Progenitor cell of endocrine pancreas (in vitro differentiated cells): ENCODE results near the gene ODAM. TPM values are rescaled to one million over a fixed set of nuclear protein-coding genes. Genes with fewer than 3 reads are reported as not detected.

Source experiments
- DNase-seq: peaks from one replicate; pipeline ENCODE4 v3.0.0; 2021; ENCODE audit warnings: low spot score; ENCODE audit not compliant: unreplicated experiment
- H3K27ac Mint-ChIP-seq: 2 replicates; pipeline ENCODE4 v1.8.0; 2021; ENCODE audit warnings: mild to moderate bottlenecking, moderate library complexity, mixed read lengths
- H3K27me3 Mint-ChIP-seq: 2 replicates; pipeline ENCODE4 v1.8.0; 2021; ENCODE audit warnings: mixed read lengths
- H3K36me3 Mint-ChIP-seq: 2 replicates; pipeline ENCODE4 v1.8.0; 2022; ENCODE audit warnings: mixed read lengths; ENCODE audit not compliant: insufficient read depth
- H3K4me1 Mint-ChIP-seq: 2 replicates; pipeline ENCODE4 v1.8.0; 2021; ENCODE audit warnings: low read depth, mixed read lengths
- H3K4me3 Mint-ChIP-seq: 2 replicates; pipeline ENCODE4 v1.8.0; 2021; ENCODE audit warnings: low read depth, mild to moderate bottlenecking, moderate library complexity, mixed read lengths
- H3K9me3 Mint-ChIP-seq: 2 replicates; pipeline ENCODE4 v1.8.0; 2021; ENCODE audit warnings: low read depth, mixed read lengths
- long read RNA-seq: library from polyadenylated mRNA; unstranded; transcript quantifications from one replicate; pipeline ENCODE4 v2.0.0, GENCODE V29; 2020
- total RNA-seq: library from RNA; stranded (reverse); gene quantifications from 2 replicates; pipeline ENCODE4 v1.2.1, GENCODE V29; 2021
- TF ChIP-seq, protein P1 (sequence below): fragments of 200-600 bp; sonication (generic); IDR thresholded peaks from one replicate; pipeline ENCODE4 v1.5.0; 2021; ENCODE audit warnings: antibody characterized with exemption, mild to moderate bottlenecking; ENCODE audit not compliant: unreplicated experiment

ODAM gene
- not detected in 2 replicates for total RNA-seq
- long read RNA-seq, result 0 reads

- Mint-ChIP-seq H3K4me1 (peaks cover 9% of the 10 kb centered on the region), H3K27me3 (no peaks in the 10 kb centered on the region), H3K27ac (no peak within 1 kb of the TSS), H3K4me3 (no peak within 1 kb of the TSS), H3K9me3 (peaks cover 6% of the 10 kb centered on the region), H3K36me3 (no peaks in the 10 kb centered on the region)
- TF ChIP-seq, protein P1, sequence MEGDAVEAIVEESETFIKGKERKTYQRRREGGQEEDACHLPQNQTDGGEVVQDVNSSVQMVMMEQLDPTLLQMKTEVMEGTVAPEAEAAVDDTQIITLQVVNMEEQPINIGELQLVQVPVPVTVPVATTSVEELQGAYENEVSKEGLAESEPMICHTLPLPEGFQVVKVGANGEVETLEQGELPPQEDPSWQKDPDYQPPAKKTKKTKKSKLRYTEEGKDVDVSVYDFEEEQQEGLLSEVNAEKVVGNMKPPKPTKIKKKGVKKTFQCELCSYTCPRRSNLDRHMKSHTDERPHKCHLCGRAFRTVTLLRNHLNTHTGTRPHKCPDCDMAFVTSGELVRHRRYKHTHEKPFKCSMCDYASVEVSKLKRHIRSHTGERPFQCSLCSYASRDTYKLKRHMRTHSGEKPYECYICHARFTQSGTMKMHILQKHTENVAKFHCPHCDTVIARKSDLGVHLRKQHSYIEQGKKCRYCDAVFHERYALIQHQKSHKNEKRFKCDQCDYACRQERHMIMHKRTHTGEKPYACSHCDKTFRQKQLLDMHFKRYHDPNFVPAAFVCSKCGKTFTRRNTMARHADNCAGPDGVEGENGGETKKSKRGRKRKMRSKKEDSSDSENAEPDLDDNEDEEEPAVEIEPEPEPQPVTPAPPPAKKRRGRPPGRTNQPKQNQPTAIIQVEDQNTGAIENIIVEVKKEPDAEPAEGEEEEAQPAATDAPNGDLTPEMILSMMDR, result no peak
- DNase-seq, result no peak
Observed at GRCh38 chr4:70195425-70195824, at the start of gene ODAM. Gene ODAM (plus strand): TSS chr4:70195725. CDS start chr4:70196544, 819 bp downstream.

GRCh38 chr4:70151271-70151670 is 44.3 kb upstream of the ODAM start:
- H3K4me3 Mint-ChIP-seq, result no peak overlapping the region
- TF ChIP-seq, protein P1, result no peak
- no peak for DNase-seq
- no peaks in the 10 kb centered on the region for H3K36me3 Mint-ChIP-seq
- H3K27ac Mint-ChIP-seq, result no peak overlapping the region
- no peaks in the 10 kb centered on the region for H3K27me3 Mint-ChIP-seq
- no peaks in the 10 kb centered on the region for H3K9me3 Mint-ChIP-seq
- peaks cover 4% of the 10 kb centered on the region for H3K4me1 Mint-ChIP-seq

DNA sequence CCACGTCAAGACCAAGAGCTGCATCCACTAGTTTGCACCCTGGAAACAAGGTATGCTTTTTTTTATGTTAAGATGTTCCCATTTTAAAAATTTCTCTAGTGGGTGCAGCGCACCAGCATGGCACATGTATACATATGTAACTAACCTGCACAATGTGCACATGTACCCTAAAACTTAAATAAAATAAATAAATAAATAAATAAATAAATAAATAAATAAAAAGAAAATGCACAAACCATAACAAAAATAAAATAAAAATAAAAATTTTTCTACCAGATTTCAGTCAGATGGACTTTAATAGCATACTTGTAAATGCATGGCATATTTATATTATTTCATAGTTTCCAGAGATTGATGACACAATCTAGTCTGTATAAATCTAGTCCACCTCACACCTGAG is 43.4 kb upstream of the ODAM start:
- Mint-ChIP-seq H3K27ac (no peak overlapping the region), H3K27me3 (no peaks in the 10 kb centered on the region), H3K4me1 (peaks cover 4% of the 10 kb centered on the region), H3K9me3 (no peaks in the 10 kb centered on the region), H3K36me3 (no peaks in the 10 kb centered on the region), H3K4me3 (no peak overlapping the region)
- DNase-seq, result no peak
- TF ChIP-seq, protein P1, result no peak

GRCh38 chr4:70153937-70154336 is 41.6 kb upstream of the ODAM start, which contains the start of gene PRR27:
Gene PRR27 (plus strand): TSS chr4:70154237. CDS start chr4:70154376, 139 bp downstream.
- Mint-ChIP-seq H3K4me3 (no peak within 1 kb of the TSS), H3K9me3 (no peaks in the 10 kb centered on the region), H3K27me3 (no peaks in the 10 kb centered on the region), H3K36me3 (no peaks in the 10 kb centered on the region), H3K4me1 (peaks cover 1% of the 10 kb centered on the region), H3K27ac (no peak within 1 kb of the TSS)
- no peak for DNase-seq
- TF ChIP-seq, protein P1, result no peak

DNA sequence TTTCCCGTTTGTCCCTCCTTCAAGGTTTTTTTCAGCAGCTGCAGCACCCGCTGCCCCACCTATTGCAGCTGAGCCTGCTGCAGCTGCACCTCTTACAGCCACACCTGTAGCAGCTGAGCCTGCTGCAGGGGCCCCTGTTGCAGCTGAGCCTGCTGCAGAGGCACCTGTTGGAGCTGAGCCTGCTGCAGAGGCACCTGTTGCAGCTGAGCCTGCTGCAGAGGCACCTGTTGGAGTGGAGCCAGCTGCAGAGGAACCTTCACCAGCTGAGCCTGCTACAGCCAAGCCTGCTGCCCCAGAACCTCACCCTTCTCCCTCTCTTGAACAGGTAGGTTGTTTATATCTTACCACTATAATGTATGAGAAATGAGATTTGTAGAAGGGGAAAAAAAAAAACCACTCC is 36.9 kb upstream of the ODAM start:
- Mint-ChIP-seq H3K4me1 (no peaks in the 10 kb centered on the region), H3K9me3 (no peaks in the 10 kb centered on the region), H3K36me3 (no peaks in the 10 kb centered on the region), H3K27ac (no peak overlapping the region), H3K4me3 (no peak overlapping the region), H3K27me3 (no peaks in the 10 kb centered on the region)
- no peak for DNase-seq
- TF ChIP-seq, protein P1, result no peak
